IMR-90 (cell line): ENCODE results near the gene NOD2. TPM values are rescaled to one million over a fixed set of nuclear protein-coding genes. Genes with fewer than 3 reads are reported as not detected.

Experiments
- ATAC-seq: fragments of 200-7000 bp; cut with Tn5 transposase; 2 replicates; pipeline ENCODE4 v1.9.1; 2020; ENCODE audit warnings: low read depth, mild to moderate bottlenecking, moderate library complexity
- BruUV-seq: library from RNA; stranded (reverse); fragments of 400-500 nt; replicated peaks from 2 replicates; lab custom pipeline; 2021; lab: Mats Ljungman, UMichigan
- CTCF ChIA-PET: fragments of 300-600 bp; formaldehyde crosslinking; extraction: SDS; loops from one replicate; lab custom pipeline; 2021; ENCODE audit warnings: antibody characterized with exemption; lab: Yijun Ruan, JAX
- POLR2A ChIA-PET: fragments of 300-600 bp; sonication (Branson Sonifier 250); formaldehyde crosslinking; loops from one replicate; lab custom pipeline; 2022; ENCODE audit warnings: antibody characterized with exemption; ENCODE audit not compliant: unreplicated experiment; lab: Charles Lee
- DNase-seq: peaks from one replicate; pipeline ENCODE4 v3.0.0; 2013
- H2AFZ ChIP-seq: replicated peaks from 2 replicates; pipeline ENCODE3; 2013; ENCODE audit warnings: low read length, mild to moderate bottlenecking; ENCODE audit not compliant: poor library complexity
- H2AK5ac ChIP-seq: 2 replicates; pipeline ENCODE4 v1.6.1; 2013; ENCODE audit warnings: low read depth, low read length, inconsistent platforms
- H2AK9ac ChIP-seq: replicated peaks from 2 replicates; pipeline ENCODE3; 2013; ENCODE audit warnings: mild to moderate bottlenecking, low read depth, low read length, moderate library complexity; ENCODE audit not compliant: poor library complexity
- H2BK120ac ChIP-seq: 2 replicates; pipeline ENCODE4 v1.6.1; 2013; ENCODE audit warnings: low read depth, low read length, inconsistent platforms
- H2BK15ac ChIP-seq: 3 replicates; pipeline ENCODE4 v1.6.1; 2013; ENCODE audit warnings: low read depth, low read length, inconsistent platforms
- H2BK20ac ChIP-seq: 2 replicates; pipeline ENCODE4 v1.6.1; 2013; ENCODE audit warnings: low read depth, mild to moderate bottlenecking, inconsistent platforms, low read length, moderate library complexity
- H2BK5ac ChIP-seq: 2 replicates; pipeline ENCODE4 v1.6.1; 2013; ENCODE audit warnings: mild to moderate bottlenecking, low read depth, low read length, inconsistent platforms; ENCODE audit not compliant: poor library complexity, severe bottlenecking
- H3K14ac ChIP-seq: replicated peaks from 2 replicates; pipeline ENCODE4 v1.6.1; 2013; ENCODE audit warnings: low read depth, low read length, inconsistent platforms
- H3K18ac ChIP-seq: 2 replicates; pipeline ENCODE4 v1.6.1; 2013; ENCODE audit warnings: low read depth, low read length, control low read depth
- H3K23ac ChIP-seq: 2 replicates; pipeline ENCODE4 v1.6.1; 2013; ENCODE audit warnings: low read depth, low read length, inconsistent platforms
- H3K27ac ChIP-seq: 2 replicates; pipeline ENCODE4 v1.5.1; 2013; ENCODE audit warnings: mild to moderate bottlenecking, control low read depth, low read length; ENCODE audit not compliant: insufficient read depth
- H3K27me3 ChIP-seq: 2 replicates; pipeline ENCODE4 v1.6.1; 2013; ENCODE audit warnings: low read length; ENCODE audit not compliant: control insufficient read depth, insufficient read depth
- H3K36me3 ChIP-seq: 2 replicates; pipeline ENCODE4 v1.6.1; 2013; ENCODE audit warnings: low read length, mixed read lengths; ENCODE audit not compliant: control insufficient read depth, insufficient read depth
- H3K4ac ChIP-seq: 2 replicates; pipeline ENCODE4 v1.6.1; 2013; ENCODE audit warnings: low read depth, low read length, inconsistent platforms
- H3K4me1 ChIP-seq: 2 replicates; pipeline ENCODE4 v1.6.1; 2013; ENCODE audit warnings: low read length, mixed read lengths; ENCODE audit not compliant: control insufficient read depth, insufficient read depth
- H3K4me2 ChIP-seq: 2 replicates; pipeline ENCODE4 v1.6.1; 2013; ENCODE audit warnings: low read depth, mild to moderate bottlenecking, control low read depth, low read length, moderate library complexity
- H3K4me3 ChIP-seq: 2 replicates; pipeline ENCODE4 v1.5.1; 2013; ENCODE audit warnings: low read depth, mild to moderate bottlenecking, control low read depth, low read length, moderate library complexity; ENCODE audit not compliant: insufficient read depth
- H3K56ac ChIP-seq: 2 replicates; pipeline ENCODE4 v1.6.1; 2013; ENCODE audit warnings: low read length, inconsistent platforms; ENCODE audit not compliant: insufficient read depth; ENCODE audit errors: extremely low read depth
- H3K79me1 ChIP-seq, 2 experiments: 2 replicates each; pipeline ENCODE4 v1.6.1; 2013; ENCODE audit warnings: low read length in 2 of 2, inconsistent platforms in 1 of 2, low read depth in 1 of 2
- H3K9ac ChIP-seq: 2 replicates; pipeline ENCODE4 v1.6.1; 2013; ENCODE audit warnings: low read depth, low read length, control low read depth
- H3K9me1 ChIP-seq: 2 replicates; pipeline ENCODE4 v1.6.1; 2013; ENCODE audit warnings: low read length, inconsistent platforms; ENCODE audit not compliant: insufficient read depth
- H3K9me3 ChIP-seq: 2 replicates; pipeline ENCODE4 v1.6.1; 2013; ENCODE audit warnings: low read length; ENCODE audit not compliant: control insufficient read depth, insufficient read depth
- H4K20me1 ChIP-seq: 2 replicates; pipeline ENCODE4 v1.6.1; 2013; ENCODE audit warnings: low read length, inconsistent platforms; ENCODE audit not compliant: insufficient read depth
- H4K5ac ChIP-seq: 2 replicates; pipeline ENCODE4 v1.6.1; 2013; ENCODE audit warnings: mild to moderate bottlenecking, low read depth, low read length, control low read depth
- H4K8ac ChIP-seq, 2 experiments: 2 replicates each; pipeline ENCODE4 v1.6.1; 2013; ENCODE audit warnings: low read depth in 2 of 2, low read length in 2 of 2, control low read depth in 1 of 2, inconsistent platforms in 1 of 2
- H4K91ac ChIP-seq: 2 replicates; pipeline ENCODE4 v1.6.1; 2013; ENCODE audit warnings: low read depth, low read length, inconsistent platforms; ENCODE audit not compliant: insufficient read depth
- BHLHE40 ChIP-seq: fragments of 150-350 bp; IDR thresholded peaks from 2 replicates; pipeline ENCODE4 v1.6.1; 2016; ENCODE audit warnings: mild to moderate bottlenecking, low read depth, low read length
- CEBPB ChIP-seq: IDR thresholded peaks from 2 replicates; pipeline ENCODE4 v1.6.1; 2012; ENCODE audit warnings: low read depth, low read length, improper control_type of control experiment
- CHD1 ChIP-seq: IDR thresholded peaks from 2 replicates; pipeline ENCODE4 v1.6.1; 2012; ENCODE audit warnings: low read depth, low read length, improper control_type of control experiment
- FOS ChIP-seq: fragments of 150-350 bp; IDR thresholded peaks from 2 replicates; pipeline ENCODE4 v1.6.1; 2016; ENCODE audit warnings: low read depth, low read length
- MAFK ChIP-seq: IDR thresholded peaks from 2 replicates; pipeline ENCODE4 v1.6.1; 2012; ENCODE audit warnings: low read depth, low read length, improper control_type of control experiment
- MAZ ChIP-seq: IDR thresholded peaks from 2 replicates; pipeline ENCODE4 v1.6.1; 2012; ENCODE audit warnings: low read depth, mild to moderate bottlenecking, low read length, improper control_type of control experiment, moderate library complexity, borderline replicate concordance
- MXI1 ChIP-seq: IDR thresholded peaks from 2 replicates; pipeline ENCODE4 v1.6.1; 2012; ENCODE audit warnings: low read depth, mild to moderate bottlenecking, low read length, moderate library complexity, borderline replicate concordance
- NFE2L2 ChIP-seq: fragments of 150-350 bp; IDR thresholded peaks from 2 replicates; pipeline ENCODE4 v1.6.1; 2016; ENCODE audit warnings: low read depth, mild to moderate bottlenecking, low read length
- POLR2A ChIP-seq: IDR thresholded peaks from 2 replicates; pipeline ENCODE4 v1.6.1; 2012; ENCODE audit warnings: mild to moderate bottlenecking, low read depth, low read length
- RAD21 ChIP-seq: IDR thresholded peaks from 2 replicates; pipeline ENCODE4 v1.6.1; 2012; ENCODE audit warnings: low read length, improper control_type of control experiment
- RCOR1 ChIP-seq: IDR thresholded peaks from 2 replicates; pipeline ENCODE4 v1.6.1; 2012; ENCODE audit warnings: mild to moderate bottlenecking, low read length, improper control_type of control experiment; ENCODE audit not compliant: insufficient replicate concordance
- RFX5 ChIP-seq: IDR thresholded peaks from 2 replicates; pipeline ENCODE4 v1.8.0; 2012; ENCODE audit warnings: low read depth, mild to moderate bottlenecking, low read length, moderate library complexity
- SMC3 ChIP-seq: fragments of 150-350 bp; IDR thresholded peaks from 2 replicates; pipeline ENCODE4 v1.6.1; 2016; ENCODE audit warnings: low read depth, mild to moderate bottlenecking, antibody characterized with exemption, low read length, moderate library complexity
- WGBS, 2 experiments: methylation state at CpG; one replicate each; pipeline versions ENCODE4 v1.1.5 to v1.1.7; 2013; ENCODE audit warnings: missing lambda C conversion rate in 2 of 2; ENCODE audit not compliant: insufficient read length in 1 of 2; ENCODE audit errors: extremely low coverage in 2 of 2; 5-methylcytosine and 5-hydroxymethylcytosine counted together
- dilution Hi-C: fragments of 300-500 bp; cut with HindIII; formaldehyde crosslinking; loops from one replicate; pipeline ENCODE4 v1.14.3; 2018; ENCODE audit warnings: low sequenced_read_pairs; ENCODE audit not compliant: unreplicated experiment
- in situ Hi-C: fragments of 300-500 bp; cut with MboI; formaldehyde crosslinking; loops from 3 replicates; pipeline ENCODE4 v1.14.3; 2019; ENCODE audit warnings: low sequenced_read_pairs, inconsistent platforms, mixed read lengths
- intact Hi-C: fragments of 100-400 bp; cut with micrococcal nuclease; formaldehyde crosslinking; loops from 2 replicates; pipeline ENCODE4 v1.10.0; 2022
- polyA plus RNA-seq, 3 experiments: library from polyadenylated mRNA; depleted of rRNA; stranded (reverse); fragments of >200 nt; gene quantifications; 2 replicates each; pipeline ENCODE4 v1.2.3, GENCODE V29; 2012; ENCODE audit warnings: low replicate concordance in 1 of 3
- total RNA-seq: library from RNA; depleted of rRNA; stranded (reverse); fragments of >200 nt; gene quantifications from 2 replicates; pipeline ENCODE4 v1.2.3, GENCODE V29; 2012
- TF ChIP-seq, protein P1 (sequence below): fragments of 150-350 bp; IDR thresholded peaks from 2 replicates; pipeline ENCODE4 v1.6.1; 2017; ENCODE audit warnings: mild to moderate bottlenecking, antibody characterized with exemption, low read length, low read depth
- TF ChIP-seq, protein P2 (sequence below): fragments of 150-350 bp; IDR thresholded peaks from 2 replicates; pipeline ENCODE4 v1.6.1; 2016; ENCODE audit warnings: low read depth, mild to moderate bottlenecking, low read length, moderate library complexity, borderline replicate concordance

The NOD2 gene
- total and polyA plus RNA-seq, 2 of the 4 experiments (the other 2 are of a cell fraction), result not detected

GRCh38 chr16:50679676-50680555, 13.5 kb upstream of the NOD2 start:
- no peak for ATAC-seq
- no peak overlapping the region for H3K4me3 ChIP-seq
- H2AK5ac ChIP-seq, result no peak overlapping the region
- H2BK5ac ChIP-seq, result no peak overlapping the region
- intact Hi-C loops (no loop called here), dilution Hi-C loops (no loop called here), in situ Hi-C loops (loop anchor here (10.0 kb wide), 1 partner anchor 125 kb away; no protein-coding TSS in a partner anchor)
- H3K9me1 ChIP-seq, result no peaks in the 10 kb centered on the region
- H3K36me3 ChIP-seq, result no peaks in the 10 kb centered on the region
- H4K8ac ChIP-seq, result no peak overlapping the region
- no peak overlapping the region for H3K18ac ChIP-seq
- no peak overlapping the region for H3K27ac ChIP-seq
- H2BK120ac ChIP-seq, result no peak overlapping the region
- no peaks in the 10 kb centered on the region for H4K20me1 ChIP-seq
- WGBS, 2 experiments, result 54% methylated on average over 2 of the region's 6 CpGs; no CpG with 5 or more reads in 1 of the 2 experiments
- no peak overlapping the region for H3K9ac ChIP-seq
- no peak overlapping the region for H4K5ac ChIP-seq
- peaks cover 7% of the 10 kb centered on the region for H3K27me3 ChIP-seq
- H3K14ac ChIP-seq, result no peak overlapping the region
- no peak overlapping the region for H3K23ac ChIP-seq
- H3K4me2 ChIP-seq, result no peak overlapping the region
- no peak overlapping the region for H3K56ac ChIP-seq
- no peaks in the 10 kb centered on the region for H3K79me1 ChIP-seq
- ChIA-PET POLR2A (no interaction called here), CTCF (no interaction called here)
- no peak overlapping the region for H2AFZ ChIP-seq
- no peaks in the 10 kb centered on the region for H3K4me1 ChIP-seq
- H3K9me3 ChIP-seq, result no peaks in the 10 kb centered on the region
- no peak overlapping the region for H4K91ac ChIP-seq
- no TSS peak for BruUV-seq
- no peak overlapping the region for H2BK20ac ChIP-seq
- no peak overlapping the region for H2AK9ac ChIP-seq
- H2BK15ac ChIP-seq, result no peak overlapping the region
- no peak overlapping the region for H3K4ac ChIP-seq
- no peak for DNase-seq
- TF ChIP-seq MAFK (no peak), RAD21 (no peak), FOS (no peak), MXI1 (no peak), BHLHE40 (no peak), CHD1 (no peak), SMC3 (no peak), RFX5 (no peak), NFE2L2 (no peak), POLR2A (no peak), CEBPB (no peak), MAZ (no peak), RCOR1 (no peak)
- TF ChIP-seq, protein P1, sequence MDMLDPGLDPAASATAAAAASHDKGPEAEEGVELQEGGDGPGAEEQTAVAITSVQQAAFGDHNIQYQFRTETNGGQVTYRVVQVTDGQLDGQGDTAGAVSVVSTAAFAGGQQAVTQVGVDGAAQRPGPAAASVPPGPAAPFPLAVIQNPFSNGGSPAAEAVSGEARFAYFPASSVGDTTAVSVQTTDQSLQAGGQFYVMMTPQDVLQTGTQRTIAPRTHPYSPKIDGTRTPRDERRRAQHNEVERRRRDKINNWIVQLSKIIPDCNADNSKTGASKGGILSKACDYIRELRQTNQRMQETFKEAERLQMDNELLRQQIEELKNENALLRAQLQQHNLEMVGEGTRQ, result no peak
- TF ChIP-seq, protein P2, sequence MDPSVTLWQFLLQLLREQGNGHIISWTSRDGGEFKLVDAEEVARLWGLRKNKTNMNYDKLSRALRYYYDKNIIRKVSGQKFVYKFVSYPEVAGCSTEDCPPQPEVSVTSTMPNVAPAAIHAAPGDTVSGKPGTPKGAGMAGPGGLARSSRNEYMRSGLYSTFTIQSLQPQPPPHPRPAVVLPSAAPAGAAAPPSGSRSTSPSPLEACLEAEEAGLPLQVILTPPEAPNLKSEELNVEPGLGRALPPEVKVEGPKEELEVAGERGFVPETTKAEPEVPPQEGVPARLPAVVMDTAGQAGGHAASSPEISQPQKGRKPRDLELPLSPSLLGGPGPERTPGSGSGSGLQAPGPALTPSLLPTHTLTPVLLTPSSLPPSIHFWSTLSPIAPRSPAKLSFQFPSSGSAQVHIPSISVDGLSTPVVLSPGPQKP, result no peak
